GM04503 (cell line): ENCODE results near the gene BAG3.
"Not testable (repeated sequence)": the region's sequence is repeated elsewhere in the genome, so short reads cannot be mapped to it uniquely, and the experiment has no call there.

Experiments used
- DNase-seq: peaks from one replicate; pipeline ENCODE4 v3.0.0-alpha.2; 2012; ENCODE audit warnings: low read depth

Gene BAG3

DNA sequence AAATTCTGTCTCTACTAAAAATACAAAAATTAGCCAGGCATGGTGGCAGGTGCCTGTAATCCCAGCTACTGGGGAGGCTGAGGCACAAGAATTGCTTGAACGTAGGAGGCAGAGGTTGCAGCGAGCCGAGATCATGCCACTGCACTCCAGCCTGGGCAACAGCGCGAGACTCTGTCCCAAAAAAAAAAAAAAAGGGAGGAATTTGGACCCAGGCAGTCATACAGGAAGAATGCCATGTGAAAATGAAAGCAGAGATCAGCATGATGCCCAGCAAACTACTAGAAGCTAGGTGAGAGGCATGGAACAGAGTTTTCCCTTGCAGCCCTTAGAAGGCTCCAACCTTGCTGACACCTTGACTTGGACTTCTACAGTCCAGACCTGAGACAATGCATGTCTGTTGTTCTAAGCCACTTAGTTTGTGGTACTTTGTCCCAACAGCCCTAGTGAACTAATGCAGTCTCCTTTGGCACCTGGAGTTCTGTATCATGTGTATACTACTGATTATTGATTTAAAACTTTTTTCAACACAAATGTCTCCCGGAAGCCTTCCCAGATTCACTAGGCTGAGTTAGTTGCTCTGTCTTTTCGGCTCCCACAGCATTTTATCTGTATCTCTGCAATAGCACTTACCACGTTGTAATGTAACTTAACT is 10.2 kb upstream of the BAG3 start:
- no peak for DNase-seq

DNA sequence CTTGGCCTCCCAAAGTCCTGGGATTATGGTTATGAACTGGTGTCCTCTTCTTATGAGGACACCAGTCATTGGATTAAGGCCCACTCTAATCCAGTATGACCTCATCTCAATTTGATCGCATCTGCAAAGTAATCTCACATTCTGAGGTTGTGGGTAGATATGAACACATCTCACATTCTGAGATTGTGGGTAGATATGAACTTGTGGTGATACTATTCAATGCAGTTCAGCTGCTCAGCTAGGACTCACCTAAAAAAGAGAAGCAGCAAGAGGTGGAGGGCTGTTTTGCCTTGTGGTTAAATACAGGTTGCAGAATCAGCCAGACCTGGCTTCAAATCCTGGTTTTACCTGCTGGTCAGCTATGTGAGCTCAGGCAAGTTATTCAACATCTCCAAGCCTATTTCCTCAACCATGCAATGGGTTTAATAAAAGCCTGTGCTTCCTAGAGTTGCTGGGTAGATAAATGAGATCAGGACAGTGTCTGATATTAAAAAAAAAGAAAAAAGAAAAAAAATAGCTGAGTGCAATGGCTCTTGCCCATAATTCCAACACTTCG is 8.5 kb upstream of the BAG3 start:
- no peak for DNase-seq

DNA sequence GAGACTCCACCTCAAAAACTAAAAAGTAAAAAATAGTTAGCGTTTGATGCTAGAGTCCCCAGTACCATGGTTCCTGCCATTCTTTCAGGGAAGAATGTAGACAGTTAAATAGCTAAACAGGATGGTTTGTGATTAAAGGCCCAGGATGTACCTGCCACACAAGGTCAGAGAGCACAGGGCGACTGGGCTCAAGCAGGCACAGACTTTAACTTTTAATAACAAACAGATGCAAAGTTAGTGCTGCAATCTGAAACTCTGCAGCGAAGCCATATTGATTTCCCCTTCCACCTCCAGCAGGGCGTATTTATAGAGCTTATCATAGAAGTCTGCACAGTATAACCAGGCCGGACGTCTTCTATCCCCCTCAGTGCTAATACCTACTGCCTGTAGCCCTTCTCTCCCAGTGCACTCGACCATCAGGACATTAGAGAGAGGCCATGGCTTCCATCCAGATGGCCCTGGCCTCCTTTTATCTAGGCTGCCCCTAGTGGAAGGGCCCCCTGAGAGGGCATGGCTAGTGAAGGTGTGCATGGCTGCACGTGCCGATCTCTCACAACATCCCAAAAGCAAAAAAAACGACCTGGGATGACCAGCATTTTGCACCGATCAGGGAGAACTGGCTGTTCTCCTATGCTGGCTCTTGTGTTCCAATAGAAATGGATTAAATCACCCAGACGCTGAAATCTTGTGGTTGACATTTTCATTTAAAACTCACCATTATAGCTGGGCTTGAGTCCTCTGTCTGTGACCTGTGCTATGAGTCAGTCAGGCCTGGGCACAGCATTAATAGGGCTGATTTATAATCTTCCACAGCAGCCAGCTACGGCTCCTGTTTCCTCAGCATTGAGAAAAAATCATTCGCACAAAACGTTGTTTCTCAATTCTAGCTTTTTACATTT is 7.6 kb upstream of the BAG3 start:
- no peak for DNase-seq

DNA sequence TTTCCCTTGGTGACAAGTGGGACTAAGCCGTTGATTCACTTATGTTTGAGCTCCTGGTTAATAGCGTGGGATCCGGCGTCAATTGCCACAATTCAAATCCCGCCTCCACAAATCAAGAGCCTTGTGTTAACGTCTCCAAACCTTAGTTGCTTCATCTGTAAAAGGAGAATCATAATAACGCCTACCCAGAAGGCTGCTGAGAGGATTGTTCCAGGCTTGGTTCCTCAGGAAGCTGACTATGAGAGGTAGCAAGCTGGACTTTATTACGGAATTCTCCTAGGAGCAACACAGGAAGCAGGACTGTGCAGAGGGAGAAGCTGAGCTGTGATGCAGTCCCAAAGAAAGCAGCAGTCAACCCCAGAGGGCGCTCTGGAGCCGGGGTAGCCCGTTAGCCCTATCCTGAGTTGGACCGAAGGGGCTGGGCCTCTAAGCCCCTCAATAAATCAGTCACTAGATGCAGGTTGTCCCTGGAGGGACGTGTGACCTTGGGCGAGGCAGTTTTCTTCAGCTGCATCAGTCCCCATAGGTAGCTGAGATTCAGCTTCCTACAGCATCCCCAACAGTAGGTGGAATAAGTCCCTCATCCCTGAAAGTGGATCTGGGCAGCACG is 6.9 kb upstream of the BAG3 start:
- DNase-seq: no peak

DNA sequence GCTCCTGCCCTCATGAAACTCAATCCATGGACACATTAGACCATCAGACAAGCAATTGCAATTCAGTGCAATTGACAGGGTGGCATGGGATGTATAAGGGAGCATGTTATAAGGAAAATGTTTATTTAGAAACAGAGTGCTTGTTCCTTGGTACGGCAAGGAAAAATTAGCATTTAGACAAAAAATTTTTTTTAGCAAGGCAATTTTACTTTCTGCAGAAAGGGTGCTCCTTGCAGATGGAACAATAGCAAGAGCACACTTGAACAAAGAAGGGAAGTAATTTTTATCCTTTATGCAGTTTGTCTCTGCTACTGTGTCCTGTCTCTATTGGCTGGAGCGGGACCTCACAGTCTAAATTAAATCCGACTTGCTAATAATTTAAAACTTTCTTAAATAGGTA is 6.2 kb upstream of the BAG3 start:
- DNase-seq: no peak

DNA sequence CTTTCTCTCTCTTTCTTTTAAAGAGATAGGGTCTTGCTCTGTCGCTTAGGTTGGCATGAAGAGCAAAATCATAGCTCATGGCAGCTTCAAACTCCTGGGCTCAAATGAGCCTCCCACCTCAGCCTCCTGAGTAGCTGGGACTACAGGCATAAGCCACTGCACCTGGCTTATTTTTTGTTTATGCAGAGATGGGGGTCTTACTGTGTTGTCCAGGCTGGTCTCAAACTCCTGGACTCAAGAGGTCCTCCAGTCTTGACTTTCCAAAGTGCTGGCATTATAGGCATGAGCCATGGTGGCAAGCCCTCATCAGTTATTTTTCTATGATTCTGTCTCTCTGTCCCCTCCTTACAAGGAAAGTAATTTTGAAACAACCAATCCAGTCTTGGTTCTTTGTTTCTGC is 1.1 kb upstream of the BAG3 start:
- no peak for DNase-seq

DNA sequence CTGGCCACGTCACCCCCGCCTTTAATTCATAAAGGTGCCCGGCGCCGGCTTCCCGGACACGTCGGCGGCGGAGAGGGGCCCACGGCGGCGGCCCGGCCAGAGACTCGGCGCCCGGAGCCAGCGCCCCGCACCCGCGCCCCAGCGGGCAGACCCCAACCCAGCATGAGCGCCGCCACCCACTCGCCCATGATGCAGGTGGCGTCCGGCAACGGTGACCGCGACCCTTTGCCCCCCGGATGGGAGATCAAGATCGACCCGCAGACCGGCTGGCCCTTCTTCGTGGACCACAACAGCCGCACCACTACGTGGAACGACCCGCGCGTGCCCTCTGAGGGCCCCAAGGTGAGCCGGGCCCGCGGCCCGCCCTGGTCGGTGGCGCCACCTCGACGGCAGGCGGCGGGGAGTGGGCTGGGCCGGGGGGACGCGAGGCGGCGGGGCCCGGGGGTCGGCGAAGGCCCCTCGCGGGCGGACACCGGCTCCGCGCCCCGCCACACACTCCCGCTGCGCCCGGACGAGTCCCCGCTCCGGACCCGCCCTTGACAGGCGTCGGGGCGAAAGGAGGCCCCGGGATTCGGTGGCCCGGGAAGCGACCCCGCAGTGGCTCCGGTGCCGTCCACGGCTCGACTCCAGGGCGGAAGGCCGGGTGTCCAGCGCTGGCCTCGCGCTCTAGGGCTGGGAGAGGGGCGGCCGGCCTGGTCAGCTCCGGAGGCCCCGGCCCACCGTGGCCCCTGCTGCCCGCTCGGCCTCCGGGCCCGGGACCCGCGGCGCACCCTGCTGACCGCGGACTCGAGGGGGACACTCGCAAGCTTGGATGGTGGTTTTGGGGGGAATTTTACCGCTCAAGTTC is 557 bp downstream of the BAG3 start:
- DNase-seq: no peak

DNA sequence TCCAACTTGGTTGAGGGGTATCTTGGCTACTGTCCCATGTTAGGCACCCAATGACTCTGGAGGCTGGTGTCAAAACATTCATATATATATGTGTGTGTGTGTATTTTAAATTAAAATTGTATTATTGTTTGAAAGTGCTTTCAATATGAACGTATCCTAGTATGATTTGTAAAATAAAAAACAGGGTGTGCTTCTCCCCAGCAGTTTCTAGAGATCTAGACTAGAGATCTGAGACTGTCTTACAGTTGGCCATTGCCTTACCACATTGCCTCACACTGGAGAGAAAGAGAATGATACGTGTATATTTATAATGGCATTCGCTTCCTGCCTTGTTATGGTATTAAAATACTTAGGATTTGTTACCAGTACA is 1.2 kb downstream of the BAG3 start:
- DNase-seq: peak; percentile 50

DNA sequence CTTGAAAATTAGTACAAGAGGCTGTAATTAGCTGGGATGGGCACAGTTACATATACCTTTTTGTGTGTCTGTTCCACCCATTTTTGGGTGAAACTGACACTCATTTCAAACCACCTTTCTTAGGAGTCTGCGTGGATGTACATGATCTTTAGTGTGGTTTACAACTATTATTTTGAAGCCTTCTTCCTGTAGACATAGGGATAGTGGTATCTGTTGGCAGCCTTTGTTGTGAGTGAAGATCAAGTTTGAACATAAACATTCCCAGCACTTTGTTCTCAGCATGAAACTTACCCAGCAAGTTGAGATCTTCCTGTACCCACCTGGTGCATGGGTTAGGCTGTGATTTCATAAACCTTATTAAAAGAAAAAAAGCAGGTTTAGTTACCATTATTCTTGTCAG is 2.0 kb downstream of the BAG3 start:
- no peak for DNase-seq

DNA sequence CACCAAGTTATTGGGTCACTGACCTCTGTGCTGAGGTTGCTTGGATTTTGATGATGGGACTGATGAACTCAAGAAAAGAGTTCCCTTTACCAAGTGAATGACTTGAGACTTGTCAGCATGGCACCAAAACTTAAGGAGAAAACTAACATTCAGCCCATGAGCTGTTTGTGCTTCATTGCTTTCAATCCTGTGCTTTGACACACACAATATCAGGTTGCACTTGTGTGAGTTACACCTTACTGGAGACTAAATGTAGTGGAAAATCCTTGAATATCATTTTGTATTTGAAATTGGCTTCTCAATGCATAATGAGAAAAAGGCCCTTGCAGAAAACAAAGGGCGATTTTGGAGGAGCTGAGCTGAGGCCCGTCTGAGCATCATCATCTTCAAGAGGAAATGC is 2.7 kb downstream of the BAG3 start:
- DNase-seq: no peak

DNA sequence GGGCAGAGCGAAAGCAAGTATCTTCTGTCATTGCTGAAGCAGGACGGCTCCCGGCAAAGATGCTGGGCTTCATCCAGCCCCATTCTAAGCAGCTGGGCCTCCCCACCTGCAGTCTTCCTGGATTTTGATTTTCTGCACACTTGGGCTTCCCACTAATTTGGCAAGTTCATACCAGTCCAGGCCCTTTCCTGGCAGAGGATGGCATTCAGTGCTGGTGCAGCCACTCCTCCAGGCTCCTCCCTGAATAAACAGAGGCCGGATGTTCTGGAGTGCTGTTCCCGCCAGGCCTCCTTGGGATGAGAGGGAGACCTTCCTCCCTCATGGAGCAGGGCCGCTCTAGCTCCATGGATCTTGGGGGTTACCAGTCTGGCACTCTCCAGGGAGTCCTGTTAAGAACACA is 3.4 kb downstream of the BAG3 start:
- no peak for DNase-seq

DNA sequence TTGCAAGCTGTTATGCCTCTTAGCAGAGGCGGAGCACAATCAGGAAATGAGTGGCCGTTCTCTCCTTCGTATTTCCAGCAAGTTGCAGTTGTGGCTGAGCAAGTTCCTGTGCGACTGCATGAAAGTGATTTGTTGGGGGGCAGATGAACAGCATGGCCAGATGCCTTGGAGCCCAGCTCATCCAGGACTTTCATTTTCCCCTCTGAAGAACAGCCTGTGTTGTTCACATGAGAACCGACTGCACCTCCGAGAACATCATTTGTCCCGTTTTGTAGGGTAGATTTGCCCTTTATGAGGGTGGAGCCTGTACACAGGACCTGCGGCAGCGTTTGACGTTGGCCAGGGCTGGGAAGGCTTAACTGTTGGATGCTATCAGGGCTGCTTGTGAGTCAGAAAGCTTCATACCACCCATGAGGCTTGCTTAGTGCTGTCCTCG is 4.4 kb downstream of the BAG3 start:
- no peak for DNase-seq

DNA sequence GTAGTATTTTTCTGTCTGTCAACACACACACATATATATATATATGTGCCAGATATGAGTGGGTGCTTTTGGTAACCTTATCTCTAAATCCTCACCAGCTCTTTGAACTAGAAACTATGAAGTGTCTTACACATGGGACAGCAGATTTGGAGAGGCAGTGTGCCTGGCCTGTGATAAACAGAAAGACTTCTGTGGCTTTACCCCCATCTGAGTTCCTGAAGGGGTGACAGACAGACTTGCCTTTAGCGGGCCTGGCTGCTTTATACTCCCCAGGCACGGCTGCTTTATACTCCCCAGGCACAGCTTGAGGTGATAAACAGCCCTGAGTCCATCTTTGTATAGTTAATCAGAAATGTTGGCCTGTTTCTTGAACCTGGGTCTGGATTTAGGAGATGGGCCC is 5.6 kb downstream of the BAG3 start:
- DNase-seq: no peak

DNA sequence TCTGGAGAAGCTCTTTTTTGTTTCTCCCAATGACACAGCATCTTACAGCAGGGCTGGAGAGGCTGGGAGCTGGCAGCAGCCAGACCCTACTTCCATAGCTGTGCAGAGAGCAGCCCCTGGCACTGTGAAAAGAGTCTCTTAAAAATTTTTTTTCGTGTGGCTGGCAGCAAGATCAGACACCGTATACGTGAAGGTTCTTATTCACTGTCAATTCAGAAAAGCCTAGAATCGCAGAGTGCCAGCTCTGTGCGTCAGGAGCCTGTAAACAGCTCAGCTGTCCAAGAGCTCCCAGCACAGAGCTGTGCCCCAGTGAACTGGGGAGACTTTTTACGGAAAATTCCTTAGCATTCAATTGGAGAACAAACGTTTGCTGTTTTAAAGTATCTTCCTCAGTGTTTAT is 6.5 kb downstream of the BAG3 start:
- DNase-seq: no peak

DNA sequence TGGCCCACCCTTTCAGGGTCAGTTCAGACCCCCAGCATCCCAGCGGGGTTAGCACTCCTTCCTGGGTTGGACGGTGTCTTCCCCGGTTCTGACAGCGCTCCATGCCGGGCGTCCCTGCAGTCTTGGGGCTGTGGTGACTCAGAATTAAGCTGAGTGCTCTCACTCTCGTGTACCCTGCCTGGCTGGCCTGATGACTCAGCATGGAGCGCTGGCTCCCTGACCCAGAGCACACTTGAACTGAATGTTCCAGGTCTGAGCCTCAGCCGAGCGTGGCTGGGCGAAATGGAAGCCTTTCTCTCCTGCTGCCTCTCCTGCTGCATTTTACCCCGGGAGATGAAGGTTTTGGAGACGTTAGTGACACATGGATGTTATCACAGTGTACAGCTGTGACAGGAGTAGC is 7.1 kb downstream of the BAG3 start:
- peak; percentile 72 for DNase-seq

DNA sequence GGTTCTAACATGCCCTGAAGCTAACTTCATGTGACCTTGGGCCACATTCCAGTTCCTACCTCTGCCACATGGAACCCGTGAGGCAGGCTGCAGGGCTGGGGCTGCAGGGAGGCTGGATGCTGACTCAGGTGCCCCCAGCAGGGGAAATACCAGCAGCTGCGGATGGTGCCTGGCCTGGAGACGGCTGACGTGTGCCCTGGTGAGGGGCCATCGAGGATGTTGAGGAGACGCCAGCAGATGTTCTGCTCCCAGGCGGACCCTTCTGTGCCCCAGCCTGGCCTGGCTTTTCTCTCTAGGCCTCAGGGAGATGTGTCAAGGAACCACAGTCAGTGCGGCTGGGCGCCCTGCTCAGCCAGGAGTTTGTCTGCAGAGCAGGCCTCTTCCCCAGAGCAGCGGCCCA is 8.8 kb downstream of the BAG3 start:
- DNase-seq: no peak

DNA sequence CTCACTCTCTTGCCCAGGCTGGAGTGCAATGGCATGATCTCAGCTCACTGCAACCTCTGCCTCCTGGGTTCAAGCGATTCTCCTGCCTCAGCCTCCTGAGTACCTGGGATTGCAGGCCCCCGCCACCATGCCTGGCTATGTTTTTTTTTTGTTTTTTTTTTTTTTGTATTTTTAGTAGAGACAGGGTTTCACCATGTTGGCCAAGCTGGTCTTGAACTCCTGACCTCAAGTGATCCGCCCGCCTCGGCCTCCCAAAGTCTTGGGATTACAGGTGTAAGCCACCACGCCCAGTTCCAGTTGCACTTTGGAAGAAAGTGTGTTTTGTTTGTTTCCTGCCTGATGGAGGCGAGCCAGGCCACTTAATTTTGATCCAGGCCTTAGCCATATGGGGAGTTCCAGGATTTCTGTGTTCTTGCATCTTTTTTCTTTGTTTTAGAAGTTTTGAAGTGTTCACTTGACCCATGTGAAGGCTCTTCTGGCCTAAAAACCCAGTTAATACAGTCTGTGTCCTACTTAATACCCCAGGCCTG is 11.0 kb downstream of the BAG3 start:
- DNase-seq: not testable (repeated sequence)

DNA sequence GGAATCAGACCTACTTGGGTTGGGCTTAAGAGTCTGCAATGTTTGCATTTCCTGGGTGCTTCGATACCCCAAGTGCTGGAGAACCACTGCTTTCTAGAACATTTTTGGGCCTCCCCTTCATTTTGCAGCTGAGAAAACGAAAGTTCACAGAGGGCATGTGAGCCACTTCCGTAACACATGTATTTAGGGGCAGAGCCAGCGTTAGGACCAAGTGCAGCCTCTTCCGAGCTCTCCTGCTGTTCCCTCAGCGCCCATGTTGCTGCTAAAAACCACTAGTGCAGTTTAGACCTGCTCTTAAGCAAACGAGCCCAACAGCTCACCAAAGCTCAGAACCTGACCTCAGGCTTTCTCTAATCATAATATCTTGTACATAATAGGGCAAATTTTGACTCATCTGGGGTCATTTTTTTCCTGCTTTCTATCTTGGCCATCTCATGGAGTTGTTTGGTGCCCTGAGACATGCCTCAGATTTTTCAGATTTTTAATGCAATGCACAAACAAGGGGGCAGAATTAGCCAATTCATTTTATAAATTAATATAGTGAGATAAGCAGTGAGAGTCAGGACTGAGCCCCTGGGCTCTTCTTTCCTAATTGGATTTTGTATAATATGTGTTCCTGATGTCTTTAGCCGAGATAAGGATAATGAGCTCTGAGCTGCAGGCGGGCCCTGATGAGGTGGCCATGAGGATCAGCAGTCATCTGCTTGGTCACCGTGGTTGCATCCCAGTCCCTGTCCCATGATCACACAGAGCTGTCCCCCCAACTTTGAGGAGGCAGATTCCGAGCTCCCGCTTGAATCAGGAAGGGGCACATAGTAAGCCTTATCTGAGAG is 12.9 kb downstream of the BAG3 start:
- no peak for DNase-seq

DNA sequence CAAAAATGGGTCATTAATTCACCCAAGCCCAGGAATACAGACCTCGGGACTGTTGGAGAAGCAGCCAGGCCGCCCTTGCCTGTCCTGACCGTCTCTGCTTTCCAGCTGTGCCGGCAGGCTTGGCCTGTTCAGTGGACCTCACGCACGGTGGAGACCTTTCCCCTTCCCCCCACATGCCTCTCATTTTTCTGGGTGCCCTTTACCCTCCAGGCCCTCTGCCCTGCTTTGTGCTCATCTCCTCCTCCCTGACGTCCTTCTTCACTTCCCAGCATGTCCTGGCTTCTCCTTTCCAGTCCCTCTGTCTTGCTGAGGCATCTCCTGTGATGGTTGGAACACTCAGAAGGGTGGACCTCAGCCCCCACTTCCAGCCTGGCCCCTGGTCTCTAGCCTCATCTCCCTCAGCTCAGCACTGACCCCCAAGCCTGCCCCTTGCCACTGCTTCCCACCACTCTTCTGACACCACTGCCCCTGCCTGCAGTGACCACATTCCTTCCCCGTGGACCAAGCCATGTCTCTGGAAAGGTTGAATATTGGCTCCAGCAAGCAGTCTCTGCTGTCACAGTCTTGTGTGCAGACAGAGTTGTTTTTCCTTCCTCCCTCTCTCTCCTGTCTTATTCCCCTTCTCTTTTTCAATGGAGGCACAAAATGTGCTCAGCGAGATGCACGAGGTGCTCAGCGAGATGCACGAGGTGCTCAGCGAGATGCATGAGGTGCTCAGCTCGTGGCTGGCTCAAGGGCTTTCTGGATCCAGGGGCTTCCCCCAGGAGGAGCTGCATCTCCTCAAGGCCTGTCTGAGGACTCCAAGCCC is 14.9 kb downstream of the BAG3 start:
- no peak for DNase-seq

DNA sequence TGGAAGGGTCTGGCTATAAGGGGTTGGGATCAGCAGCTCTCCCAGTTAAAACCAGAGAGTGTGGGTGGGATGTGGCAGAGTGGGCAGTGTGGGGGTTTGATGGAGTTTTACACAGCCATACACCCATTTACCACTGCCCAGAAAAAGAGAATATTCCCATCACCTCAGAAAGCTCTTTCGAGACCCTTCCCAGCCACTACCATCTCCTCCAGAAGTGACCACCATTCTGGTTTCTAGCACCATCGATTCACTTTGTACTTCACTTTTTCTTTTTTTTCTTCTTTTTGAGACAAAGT is 15.5 kb downstream of the BAG3 start:
- DNase-seq: no peak
